Calu3 (cell line): ENCODE data around the gene DSCAML1. TPM values are rescaled to one million over a fixed set of nuclear protein-coding genes. Genes with fewer than 3 reads are reported as not detected.

ENCODE experiments used
- BruUV-seq: library from RNA; stranded (reverse); fragments of 400-500 nt; replicated peaks from 2 replicates; lab custom pipeline; 2021; lab: Mats Ljungman, UMichigan
- CTCF ChIA-PET: fragments of 300-600 bp; sonication (Branson Sonifier 250); formaldehyde crosslinking; loops from one replicate; lab custom pipeline; 2022; ENCODE audit warnings: antibody characterized with exemption; lab: Charles Lee
- DNase-seq: peaks from one replicate; pipeline ENCODE4 v3.0.0; 2022
- H3K27ac Mint-ChIP-seq: one replicate; pipeline ENCODE4 v1.8.0; 2022; ENCODE audit warnings: mixed read lengths; ENCODE audit not compliant: unreplicated experiment
- H3K27me3 Mint-ChIP-seq: one replicate; pipeline ENCODE4 v1.8.0; 2022; ENCODE audit warnings: mixed read lengths; ENCODE audit not compliant: unreplicated experiment
- H3K36me3 Mint-ChIP-seq: one replicate; pipeline ENCODE4 v1.8.0; 2022; ENCODE audit warnings: mild to moderate bottlenecking, moderate library complexity, mixed read lengths; ENCODE audit not compliant: insufficient read depth, unreplicated experiment
- H3K4me1 Mint-ChIP-seq: one replicate; pipeline ENCODE4 v1.8.0; 2022; ENCODE audit warnings: mild to moderate bottlenecking, low read depth, mixed read lengths; ENCODE audit not compliant: unreplicated experiment
- H3K4me3 Mint-ChIP-seq: one replicate; pipeline ENCODE4 v1.8.0; 2022; ENCODE audit warnings: mild to moderate bottlenecking, low read depth, moderate library complexity, mixed read lengths; ENCODE audit not compliant: unreplicated experiment
- H3K9me3 Mint-ChIP-seq: one replicate; pipeline ENCODE4 v1.8.0; 2022; ENCODE audit warnings: low read depth, mixed read lengths; ENCODE audit not compliant: unreplicated experiment
- intact Hi-C: fragments of 100-400 bp; cut with micrococcal nuclease; formaldehyde crosslinking; loops from one replicate; pipeline ENCODE4 v1.10.0; 2022; ENCODE audit not compliant: unreplicated experiment
- total RNA-seq: library from RNA; stranded (reverse); gene quantifications from 2 replicates; pipeline ENCODE4 v1.2.3, GENCODE V29; 2022
- TF ChIP-seq, protein P1 (sequence below): fragments of 200-600 bp; IDR thresholded peaks from one replicate; pipeline ENCODE4 v1.8.0; 2022; ENCODE audit warnings: antibody characterized with exemption; ENCODE audit not compliant: unreplicated experiment

The DSCAML1 gene
- total RNA-seq, 1 experiment from 2014 or later = 0.07 TPM

DNA sequence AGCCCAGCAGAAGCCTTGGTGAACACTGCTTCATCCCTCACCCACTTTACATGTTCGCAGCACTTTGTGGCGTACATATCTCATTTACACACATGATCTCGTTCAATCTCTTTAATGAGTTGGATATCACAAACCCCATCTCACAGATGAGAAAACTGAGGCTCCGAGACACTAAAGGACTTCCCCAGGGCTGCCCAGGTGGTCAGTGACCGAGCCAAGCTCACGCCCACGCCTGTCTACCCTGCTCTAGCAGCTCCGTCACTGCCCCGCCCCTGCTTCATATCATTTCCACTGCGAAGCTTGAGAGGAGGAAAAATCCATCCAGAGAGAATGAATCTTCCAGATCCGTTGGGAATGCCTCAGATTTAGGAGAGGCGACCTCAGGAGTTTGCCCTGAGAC, 11.8 kb upstream of the DSCAML1 start:
- no peaks in the 10 kb centered on the region for H3K9me3 Mint-ChIP-seq
- intact Hi-C loops = no loop called here
- H3K27me3 Mint-ChIP-seq = peaks cover 14% of the 10 kb centered on the region
- DNase-seq = no peak
- peaks cover 34% of the 10 kb centered on the region for H3K4me1 Mint-ChIP-seq
- H3K36me3 Mint-ChIP-seq = no peaks in the 10 kb centered on the region
- no peak overlapping the region for H3K4me3 Mint-ChIP-seq
- no peak overlapping the region for H3K27ac Mint-ChIP-seq
- TF ChIP-seq, protein P1, sequence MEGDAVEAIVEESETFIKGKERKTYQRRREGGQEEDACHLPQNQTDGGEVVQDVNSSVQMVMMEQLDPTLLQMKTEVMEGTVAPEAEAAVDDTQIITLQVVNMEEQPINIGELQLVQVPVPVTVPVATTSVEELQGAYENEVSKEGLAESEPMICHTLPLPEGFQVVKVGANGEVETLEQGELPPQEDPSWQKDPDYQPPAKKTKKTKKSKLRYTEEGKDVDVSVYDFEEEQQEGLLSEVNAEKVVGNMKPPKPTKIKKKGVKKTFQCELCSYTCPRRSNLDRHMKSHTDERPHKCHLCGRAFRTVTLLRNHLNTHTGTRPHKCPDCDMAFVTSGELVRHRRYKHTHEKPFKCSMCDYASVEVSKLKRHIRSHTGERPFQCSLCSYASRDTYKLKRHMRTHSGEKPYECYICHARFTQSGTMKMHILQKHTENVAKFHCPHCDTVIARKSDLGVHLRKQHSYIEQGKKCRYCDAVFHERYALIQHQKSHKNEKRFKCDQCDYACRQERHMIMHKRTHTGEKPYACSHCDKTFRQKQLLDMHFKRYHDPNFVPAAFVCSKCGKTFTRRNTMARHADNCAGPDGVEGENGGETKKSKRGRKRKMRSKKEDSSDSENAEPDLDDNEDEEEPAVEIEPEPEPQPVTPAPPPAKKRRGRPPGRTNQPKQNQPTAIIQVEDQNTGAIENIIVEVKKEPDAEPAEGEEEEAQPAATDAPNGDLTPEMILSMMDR = no peak
- CTCF ChIA-PET = interaction anchor here (0.6 to 3.0 kb wide), 7 partner anchors 9 to 382 kb away, joined by 3 to 26 read pairs (median 6); no protein-coding TSS in a partner anchor
- BruUV-seq = no TSS peak

GRCh38 chr11:117807482-117808327, 10.7 kb upstream of the DSCAML1 start:
- CTCF ChIA-PET = interaction anchor here (0.8 to 3.0 kb wide), 7 partner anchors 8 to 381 kb away, joined by 4 to 26 read pairs (median 10); no protein-coding TSS in a partner anchor
- DNase-seq = peak; percentile 70
- intact Hi-C loops = no loop called here
- peaks cover 23% of the 10 kb centered on the region for H3K4me1 Mint-ChIP-seq
- H3K9me3 Mint-ChIP-seq = no peaks in the 10 kb centered on the region
- TF ChIP-seq, protein P1 = peak; percentile 67
- H3K4me3 Mint-ChIP-seq = no peak overlapping the region
- peaks cover 14% of the 10 kb centered on the region for H3K27me3 Mint-ChIP-seq
- no TSS peak for BruUV-seq
- H3K36me3 Mint-ChIP-seq = no peaks in the 10 kb centered on the region
- no peak overlapping the region for H3K27ac Mint-ChIP-seq

- H3K27ac Mint-ChIP-seq = no peak overlapping the region
- no peaks in the 10 kb centered on the region for H3K9me3 Mint-ChIP-seq
- TF ChIP-seq, protein P1 = no peak
- peaks cover 15% of the 10 kb centered on the region for H3K4me1 Mint-ChIP-seq
- H3K4me3 Mint-ChIP-seq = no peak overlapping the region
- peaks cover 14% of the 10 kb centered on the region for H3K27me3 Mint-ChIP-seq
- no peaks in the 10 kb centered on the region for H3K36me3 Mint-ChIP-seq
- BruUV-seq = no TSS peak
- CTCF ChIA-PET = interaction anchor here (1.0 to 3.0 kb wide), 6 partner anchors 9 to 381 kb away, joined by 5 to 26 read pairs (median 10); no protein-coding TSS in a partner anchor
- DNase-seq = no peak
- intact Hi-C loops = no loop called here
Measured at GRCh38 chr11:117806846-117807245, 9.8 kb upstream of the DSCAML1 start.

- CTCF ChIA-PET = interaction anchor here (0.6 kb wide), 1 partner anchor 458 kb away, joined by 5 read pairs; no protein-coding TSS in a partner anchor
- Mint-ChIP-seq H3K27ac (no peak overlapping the region), H3K27me3 (peaks cover 12% of the 10 kb centered on the region), H3K36me3 (no peaks in the 10 kb centered on the region), H3K9me3 (no peaks in the 10 kb centered on the region), H3K4me1 (peaks cover 8% of the 10 kb centered on the region), H3K4me3 (no peak overlapping the region)
- TF ChIP-seq, protein P1 = no peak
- no TSS peak for BruUV-seq
- no peak for DNase-seq
- intact Hi-C loops = no loop called here
Measured at GRCh38 chr11:117805045-117805444, 8.0 kb upstream of the DSCAML1 start.
